NCI-H748 (cell line): Measurements from ENCODE around the gene CRYBG3.

Experiments
- DNase-seq: peaks from one replicate; lab custom pipeline; 2025; ENCODE audit not compliant: unreplicated experiment; lab: John Stamatoyannopoulos, UW

The CRYBG3 gene

DNA sequence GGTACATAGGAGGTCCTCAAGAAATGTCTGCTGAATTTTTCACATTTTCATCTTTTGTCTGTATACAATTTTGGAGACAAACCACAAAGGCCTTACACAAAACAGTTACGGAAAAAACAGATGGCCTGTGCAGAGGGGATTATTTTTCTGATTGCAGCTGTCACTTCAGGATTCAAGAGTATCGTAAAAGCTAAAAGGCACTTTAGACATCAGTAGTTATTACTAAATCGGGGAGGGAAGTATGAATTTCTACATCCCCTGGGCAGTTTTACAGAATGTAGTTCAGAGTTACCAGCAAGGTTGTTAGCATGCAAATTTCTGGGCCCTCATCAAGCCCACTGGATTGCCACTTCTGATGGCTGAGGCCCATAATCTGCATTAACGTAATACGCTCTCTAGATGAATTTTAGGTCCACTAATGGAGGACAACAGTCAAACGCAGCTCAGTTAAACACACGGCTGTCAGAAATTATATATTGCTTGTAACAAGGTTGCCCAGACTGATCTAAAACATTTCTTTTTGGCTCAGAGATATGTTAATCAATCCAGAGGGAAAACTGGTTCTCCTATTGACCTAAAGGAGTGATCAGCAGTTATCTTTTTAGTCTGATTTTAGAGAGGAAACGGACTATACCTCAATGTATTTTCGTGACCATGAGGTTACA, 149.3 kb downstream of the CRYBG3 start:
- peak; percentile 2 for DNase-seq

DNA sequence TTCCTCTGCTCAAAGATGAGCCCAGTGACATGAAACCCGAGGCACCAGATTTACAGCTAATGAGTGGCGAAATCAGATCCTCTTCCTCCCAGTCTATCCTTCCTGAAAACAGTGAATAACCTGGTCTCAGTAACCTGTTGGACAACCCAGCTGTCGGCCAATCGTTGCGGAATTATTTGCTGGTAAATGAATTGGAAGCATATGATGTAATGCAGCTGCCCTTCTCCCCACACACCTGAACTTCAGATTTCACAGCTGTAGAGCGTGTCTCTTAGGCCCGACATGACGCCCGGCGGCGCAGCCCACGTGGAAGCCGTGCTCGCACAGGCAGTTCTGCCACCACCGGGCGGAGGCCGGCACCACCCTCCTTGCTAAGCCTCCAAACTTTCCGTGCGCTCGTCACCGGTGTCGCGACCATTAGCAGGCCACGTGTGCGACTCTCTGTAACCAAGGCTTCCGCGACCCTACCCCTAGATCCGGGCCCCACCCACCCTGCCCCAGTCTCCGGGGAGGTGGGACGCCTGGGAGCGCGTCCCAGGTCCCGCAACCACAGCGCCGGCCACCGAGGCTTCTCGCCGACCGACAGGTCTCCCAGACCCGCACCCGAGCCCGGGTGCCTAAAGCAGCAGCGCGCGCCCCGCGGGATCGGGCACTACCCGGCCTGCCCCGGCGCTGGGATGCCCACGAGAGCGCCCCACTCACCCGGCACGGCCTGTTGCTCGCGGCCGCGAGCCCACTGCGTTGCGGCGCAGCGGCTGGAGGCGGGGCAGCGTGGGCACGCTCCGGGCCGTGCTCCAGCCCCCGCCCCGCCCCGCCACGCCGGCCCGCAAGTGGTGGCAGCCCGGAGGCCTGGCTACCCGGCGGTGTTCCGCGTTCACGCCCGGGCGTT, 150.1 kb downstream of the CRYBG3 start, which contains the start of gene RIOX2:
Gene RIOX2 (minus strand): TSS at position 753 of the 889 bp plus-strand sequence. CDS start 4,838 bp downstream, outside the sequence.
- peak; percentile 77 for DNase-seq

DNA sequence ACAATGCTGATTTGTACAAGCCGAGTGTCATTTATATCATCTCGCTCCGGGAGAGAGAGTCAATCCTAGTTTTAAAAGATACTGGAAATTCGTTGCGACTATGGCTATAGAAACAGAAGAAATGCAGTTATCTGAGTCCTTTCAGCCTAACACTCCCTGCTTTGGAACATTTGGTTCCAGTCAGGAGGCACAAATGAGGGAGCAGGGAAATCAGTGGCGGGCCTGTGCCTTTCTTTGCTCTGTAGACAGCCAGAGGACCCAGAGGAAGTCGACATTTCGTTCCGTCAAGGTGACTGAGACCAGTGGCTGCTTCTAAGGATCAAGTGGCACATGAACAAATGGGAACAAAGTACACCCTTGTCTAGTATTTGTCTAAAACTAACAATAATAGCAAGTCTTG, 151.2 kb downstream of the CRYBG3 start:
- DNase-seq = no peak

DNA sequence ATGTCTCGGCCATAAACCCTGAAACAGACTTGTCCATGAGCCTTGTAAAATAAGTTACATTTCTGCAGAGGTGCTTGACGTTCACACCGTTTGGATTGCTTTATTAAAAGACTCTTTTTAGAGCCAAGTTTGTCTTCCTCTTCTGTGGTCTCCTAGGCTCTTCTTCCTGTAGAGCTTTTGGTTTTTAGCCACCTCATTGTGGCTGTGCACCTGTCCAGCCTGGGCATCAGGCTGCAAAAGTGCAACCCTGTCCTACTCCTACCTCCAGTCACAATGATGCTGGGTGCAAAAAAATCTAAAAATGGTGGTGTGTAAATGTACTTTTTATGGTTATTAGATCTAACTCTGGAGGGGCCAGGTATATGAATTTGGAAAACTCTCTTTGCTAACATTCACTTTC, 153.2 kb downstream of the CRYBG3 start:
- DNase-seq = no peak

DNA sequence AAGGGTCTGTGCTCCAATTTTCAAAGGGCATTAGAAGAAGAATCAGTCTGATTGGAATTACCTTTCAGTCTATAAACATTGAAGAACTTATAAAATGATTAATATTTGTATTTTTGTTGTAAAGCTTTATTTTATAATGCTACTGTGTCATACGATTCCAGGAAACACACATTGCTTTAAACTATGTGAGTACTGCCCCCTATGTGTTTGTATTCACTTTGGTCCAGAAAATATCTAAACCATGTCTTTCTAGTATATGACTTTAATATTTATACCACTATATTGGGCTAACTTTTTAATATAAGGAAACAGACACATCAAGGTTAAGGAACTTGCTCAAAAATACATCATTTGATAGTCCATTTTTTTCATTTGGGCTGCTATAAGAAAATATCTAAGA, 153.7 kb downstream of the CRYBG3 start:
- DNase-seq = no peak

DNA sequence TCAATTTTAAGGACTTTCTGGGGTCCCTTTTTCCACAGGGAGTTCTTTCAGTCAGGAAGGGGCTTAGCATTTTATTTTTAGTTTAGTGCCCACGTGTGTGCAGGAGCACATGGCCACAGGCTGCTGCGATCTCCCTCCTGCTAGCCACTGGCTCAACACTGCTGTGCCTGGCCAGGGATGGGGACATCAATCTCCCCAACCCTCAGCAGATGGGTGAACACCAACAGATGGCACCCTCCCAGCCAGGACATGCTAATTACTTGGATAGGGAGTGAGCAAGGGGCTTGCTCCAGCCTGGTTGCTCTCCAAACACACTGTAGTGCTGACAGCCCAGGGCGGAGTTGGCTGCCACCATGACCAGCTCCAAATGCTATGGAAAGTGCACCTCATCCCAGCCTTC, 157.8 kb downstream of the CRYBG3 start:
- no peak for DNase-seq

DNA sequence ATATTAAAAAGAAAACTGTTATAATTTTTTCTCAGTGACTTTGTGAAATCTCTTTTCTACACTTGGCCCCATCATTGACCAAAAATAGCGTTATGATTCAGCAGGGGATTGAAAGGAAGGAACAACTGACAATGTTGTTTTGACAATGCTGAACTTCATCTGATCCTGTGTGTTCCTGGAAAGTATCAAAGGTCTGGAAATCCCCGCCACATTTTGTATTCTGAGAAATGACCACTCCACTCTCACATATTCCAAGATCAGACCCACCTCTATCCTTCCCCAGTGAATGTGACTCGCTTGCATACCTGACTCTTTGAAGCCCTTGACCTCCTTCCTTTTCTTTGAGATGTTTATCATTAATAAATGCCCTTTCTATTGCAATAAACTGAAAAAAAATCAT, 160.1 kb downstream of the CRYBG3 start:
- DNase-seq = no peak

DNA sequence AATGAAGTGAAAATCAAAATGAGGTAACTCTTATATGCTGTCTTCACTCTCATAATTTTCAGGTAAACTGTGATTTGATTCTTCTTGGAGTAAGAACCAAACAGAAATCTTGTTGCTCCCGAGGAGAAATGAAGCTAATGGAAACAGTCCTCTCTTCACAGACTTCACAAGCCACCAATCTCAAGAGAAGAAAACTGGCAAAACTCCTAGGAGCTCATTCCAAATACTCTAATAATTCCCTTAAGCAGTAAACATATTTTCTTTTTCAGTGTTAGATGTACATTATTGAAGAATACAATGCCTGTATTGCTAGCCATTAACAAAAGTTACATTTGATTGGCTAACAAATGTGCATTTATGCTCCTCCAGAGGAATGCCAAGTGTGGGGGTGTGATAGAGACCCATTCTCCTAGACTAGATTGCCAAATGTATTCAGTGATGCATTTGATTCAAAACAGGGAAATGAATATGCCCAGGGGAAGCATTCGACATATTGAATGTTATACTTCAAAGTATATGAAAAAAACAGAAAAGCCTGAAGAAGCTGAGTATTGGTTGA, 162.2 kb downstream of the CRYBG3 start:
- no peak for DNase-seq

DNA sequence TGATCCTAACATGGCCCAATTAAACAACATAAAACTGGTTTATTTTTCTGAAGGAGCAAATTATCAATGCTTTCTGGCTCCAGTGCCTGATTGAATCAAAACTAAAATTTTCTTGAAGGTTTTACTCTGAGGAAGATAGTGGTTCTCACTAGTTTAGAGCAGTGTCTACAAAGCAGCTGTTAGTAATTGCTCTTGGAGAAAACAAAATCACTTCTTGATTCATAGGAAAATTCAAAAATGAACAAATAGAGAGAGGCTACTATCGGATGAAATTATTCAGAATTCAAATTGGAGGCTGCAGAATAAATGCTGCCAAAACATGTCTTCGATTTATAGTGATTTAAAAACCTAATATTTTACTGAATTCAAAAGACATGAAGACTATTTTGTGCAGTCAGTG, 165.5 kb downstream of the CRYBG3 start:
- no peak for DNase-seq

DNA sequence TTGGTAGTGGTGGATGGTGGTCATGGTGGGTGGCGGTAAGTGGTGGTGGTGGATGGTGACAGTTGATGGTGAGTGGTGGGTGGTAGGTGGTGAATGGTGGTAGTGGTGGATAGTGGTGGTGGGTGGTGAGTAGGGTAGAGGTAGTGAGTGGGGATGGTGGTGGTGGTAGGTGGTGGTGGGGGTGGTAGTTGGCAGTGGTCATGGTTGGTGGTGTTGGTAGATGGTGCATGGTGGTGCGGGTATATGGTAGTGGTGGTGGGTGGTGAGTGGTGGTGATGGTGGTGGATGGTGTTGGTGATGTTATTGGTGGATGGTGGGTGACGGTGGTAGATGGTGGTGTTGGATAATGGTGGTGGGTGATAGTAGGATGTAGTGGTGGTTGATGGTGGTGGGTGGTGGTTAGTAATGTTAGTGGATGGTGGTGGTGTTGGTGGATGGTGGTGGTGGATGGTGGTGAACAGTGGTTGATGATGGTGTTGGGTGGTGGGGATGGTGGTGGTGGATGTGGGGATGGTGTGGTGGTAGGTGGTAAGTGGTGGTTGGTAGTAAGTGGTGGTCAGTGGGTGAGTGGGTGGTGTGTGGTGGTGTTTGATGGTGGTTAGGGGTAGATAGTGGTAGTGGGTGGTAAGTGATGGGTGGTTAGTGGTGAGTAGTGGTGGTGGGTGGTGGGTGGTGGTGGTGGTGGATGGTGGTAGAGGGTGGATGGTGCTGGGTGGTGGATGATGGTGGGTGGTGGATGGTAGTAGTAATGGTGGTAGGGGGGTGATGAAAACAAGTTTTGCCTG, 167.2 kb downstream of the CRYBG3 start:
- DNase-seq = no peak

DNA sequence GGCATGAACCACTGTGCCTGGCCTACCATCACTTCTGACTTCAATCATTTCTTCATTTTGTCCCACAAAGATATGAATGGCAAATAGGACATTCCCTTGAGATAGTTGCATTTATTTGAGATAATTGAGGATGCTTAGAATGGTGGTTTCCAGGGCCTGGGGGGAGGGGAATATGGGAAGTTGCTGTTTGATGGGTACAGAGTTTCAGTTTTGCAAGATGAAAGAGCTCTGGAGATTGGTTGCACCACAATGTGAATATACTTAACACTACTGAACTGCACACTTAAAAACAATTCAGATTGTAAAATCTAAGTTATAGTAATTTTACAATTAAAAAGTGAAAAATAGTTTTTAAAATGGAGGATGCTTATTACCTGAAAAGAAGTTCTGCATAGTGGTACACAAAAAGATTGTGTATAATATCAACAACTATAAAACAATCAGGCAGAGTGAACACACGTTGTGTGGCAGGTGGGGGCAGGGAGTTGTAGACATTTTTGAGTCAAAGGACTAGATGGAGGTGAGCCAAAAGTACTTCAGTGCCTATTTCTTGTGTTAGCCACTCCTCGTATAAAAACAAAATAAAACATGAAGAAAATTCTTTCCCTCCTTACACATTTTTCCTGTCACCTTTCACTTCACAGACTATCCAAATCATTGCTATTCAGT, 168.9 kb downstream of the CRYBG3 start:
- no peak for DNase-seq

DNA sequence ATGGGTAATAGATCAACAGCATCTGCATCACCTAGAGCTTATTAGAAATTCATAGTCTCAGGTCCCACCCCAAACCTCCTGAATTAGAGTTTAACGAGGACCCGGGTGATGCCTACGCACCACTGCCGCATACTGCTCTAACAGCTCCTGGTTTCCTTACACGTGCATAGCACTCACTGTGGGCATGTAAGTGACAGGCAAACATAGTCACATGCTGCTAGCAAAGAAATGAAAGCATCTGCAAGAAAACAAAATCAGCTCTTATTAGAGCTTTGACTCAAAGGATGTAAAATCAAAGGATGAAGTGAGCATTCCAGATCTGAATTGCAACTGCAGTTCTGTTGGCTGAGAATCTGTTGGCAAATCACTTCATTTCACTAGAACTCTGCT, 169.5 kb downstream of the CRYBG3 start:
- no peak for DNase-seq

DNA sequence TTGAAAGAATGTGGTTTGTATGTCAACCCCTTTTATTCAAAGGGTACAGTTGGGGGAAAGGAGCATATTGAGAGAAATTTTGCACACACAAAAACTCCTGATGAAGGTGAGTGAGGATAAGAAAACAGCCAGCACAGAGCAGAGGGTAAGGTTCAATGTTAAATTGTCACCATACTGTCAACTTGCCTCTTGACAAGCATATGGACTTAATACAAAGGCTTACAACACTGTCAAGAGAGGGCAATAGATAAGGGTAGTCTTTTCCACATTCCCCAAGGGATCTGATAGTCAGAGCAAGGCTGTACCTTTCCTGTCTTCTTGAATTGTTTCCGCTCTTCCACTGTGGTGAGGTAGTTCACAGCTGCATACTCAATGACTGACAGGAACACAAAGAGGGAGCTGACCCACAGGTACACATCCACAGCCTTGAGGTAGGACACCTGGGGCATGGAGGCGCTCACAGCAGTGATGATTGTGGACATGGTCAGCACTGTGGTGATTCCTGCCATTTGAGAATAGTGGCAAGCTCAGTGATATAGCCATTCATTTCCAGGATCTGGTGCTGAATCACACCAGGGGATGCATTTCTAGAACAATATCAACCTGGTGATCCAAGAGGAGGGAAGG, 170.8 kb downstream of the CRYBG3 start:
- peak; percentile 29 for DNase-seq

DNA sequence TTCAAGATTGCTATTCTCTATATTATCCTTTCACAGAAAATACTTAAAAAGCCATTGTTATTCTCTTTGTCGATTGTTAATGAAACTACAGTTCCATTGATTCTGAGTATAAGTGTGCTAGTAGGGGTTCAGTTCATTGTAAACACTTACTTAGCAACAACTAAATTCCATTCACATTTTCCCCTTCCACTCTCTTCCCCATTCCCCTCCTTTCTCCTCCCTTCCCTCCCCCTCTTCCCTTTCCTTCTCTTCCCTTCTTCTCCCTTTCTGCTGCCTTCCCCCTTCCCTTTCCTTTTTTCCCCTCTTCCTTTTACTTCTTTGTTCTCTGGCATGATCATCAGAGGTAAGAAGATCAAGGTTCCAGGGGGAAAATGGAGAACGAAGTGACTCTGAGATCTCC, 171.7 kb downstream of the CRYBG3 start:
- peak; percentile 28 for DNase-seq

DNA sequence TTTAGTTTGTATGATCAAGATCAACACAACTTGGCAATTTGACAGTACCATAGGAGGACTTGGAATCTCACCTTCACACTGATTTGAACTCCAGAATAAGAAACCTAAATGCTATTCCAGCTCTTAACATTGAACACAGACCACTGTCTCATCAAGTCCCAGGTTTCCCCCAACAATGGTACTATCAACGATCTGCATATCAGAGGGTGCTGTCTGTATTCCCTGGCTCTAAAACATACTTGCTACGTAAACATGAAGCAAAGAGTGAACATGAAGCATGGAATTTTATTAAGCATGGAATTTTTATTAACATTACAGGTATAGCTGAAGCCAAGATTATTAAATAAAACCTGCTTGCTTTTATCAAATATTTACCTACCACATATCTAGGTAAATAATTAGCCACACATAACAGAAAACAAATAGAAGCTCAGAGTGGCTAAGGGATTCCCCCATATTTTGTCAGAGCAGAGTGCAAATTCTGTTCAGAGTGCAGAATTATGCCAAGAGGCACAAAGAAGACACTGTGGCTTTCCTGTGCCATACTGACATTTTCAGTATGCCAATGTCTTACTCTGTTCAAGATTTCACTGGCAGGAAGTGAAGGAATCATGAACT, 172.6 kb downstream of the CRYBG3 start:
- no peak for DNase-seq
